Astrocyte (in vitro differentiated cells and primary cell): ENCODE measurements around the gene PRMT2. TPM values are rescaled to one million over a fixed set of nuclear protein-coding genes. Genes with fewer than 3 reads are reported as not detected.

Experiments used
- DNase-seq: peaks from one replicate; pipeline ENCODE4 v3.0.0-alpha.2; 2010; ENCODE audit warnings: low read depth
- FAIRE-seq: peaks from 2 replicates; lab custom pipeline; 2011; peaks lifted over from hg19 to GRCh38; lab: Jason Lieb, UNC
- H2AFZ ChIP-seq: 2 replicates; pipeline ENCODE4 v1.6.0; 2012; ENCODE audit warnings: low read depth, low read length, inconsistent platforms
- H3K27ac ChIP-seq: 2 replicates; pipeline ENCODE4 v1.5.1; 2011; ENCODE audit warnings: low read depth, low read length, inconsistent platforms
- H3K27me3 ChIP-seq: 2 replicates; pipeline ENCODE4 v1.6.0; 2011; ENCODE audit warnings: low read length, inconsistent platforms; ENCODE audit not compliant: insufficient read depth
- H3K36me3 ChIP-seq: 2 replicates; pipeline ENCODE4 v1.5.1; 2011; ENCODE audit warnings: low read length, inconsistent platforms; ENCODE audit not compliant: insufficient read depth
- H3K4me1 ChIP-seq: 2 replicates; pipeline ENCODE4 v1.5.1; 2011; ENCODE audit warnings: low read length, inconsistent platforms; ENCODE audit not compliant: insufficient read depth
- H3K4me2 ChIP-seq: 2 replicates; pipeline ENCODE4 v1.6.0; 2012; ENCODE audit warnings: low read length, inconsistent platforms
- H3K4me3 ChIP-seq: 2 replicates; pipeline ENCODE4 v1.5.1; 2011; ENCODE audit warnings: low read depth, mild to moderate bottlenecking, low read length, inconsistent platforms; ENCODE audit not compliant: insufficient read depth
- H3K79me2 ChIP-seq: 2 replicates; pipeline ENCODE4 v1.6.0; 2012; ENCODE audit warnings: mild to moderate bottlenecking, low read length, inconsistent platforms; ENCODE audit not compliant: insufficient read depth
- H3K9ac ChIP-seq: 2 replicates; pipeline ENCODE4 v1.6.0; 2012; ENCODE audit warnings: mild to moderate bottlenecking, low read length, inconsistent platforms
- H3K9me3 ChIP-seq: 2 replicates; pipeline ENCODE4 v1.5.1; 2012; ENCODE audit warnings: low read depth, mild to moderate bottlenecking, low read length, inconsistent platforms; ENCODE audit not compliant: insufficient read depth
- H4K20me1 ChIP-seq: 2 replicates; pipeline ENCODE4 v1.6.0; 2012; ENCODE audit warnings: low read length, inconsistent platforms; ENCODE audit not compliant: insufficient read depth
- H3K27ac Mint-ChIP-seq: one replicate; pipeline ENCODE4 v1.8.0; 2021; ENCODE audit warnings: mild to moderate bottlenecking, mixed read lengths; ENCODE audit not compliant: unreplicated experiment
- H3K27me3 Mint-ChIP-seq: one replicate; pipeline ENCODE4 v1.8.0; 2021; ENCODE audit warnings: low read depth, mixed read lengths; ENCODE audit not compliant: unreplicated experiment
- H3K36me3 Mint-ChIP-seq: one replicate; pipeline ENCODE4 v1.8.0; 2021; ENCODE audit warnings: low read depth, mixed read lengths; ENCODE audit not compliant: unreplicated experiment
- H3K4me1 Mint-ChIP-seq: one replicate; pipeline ENCODE4 v1.8.0; 2021; ENCODE audit warnings: low read depth, mixed read lengths; ENCODE audit not compliant: unreplicated experiment
- H3K4me3 Mint-ChIP-seq: one replicate; pipeline ENCODE4 v1.8.0; 2021; ENCODE audit warnings: mild to moderate bottlenecking, moderate library complexity, mixed read lengths; ENCODE audit not compliant: unreplicated experiment
- H3K9me3 Mint-ChIP-seq: one replicate; pipeline ENCODE4 v1.8.0; 2021; ENCODE audit warnings: mild to moderate bottlenecking, mixed read lengths; ENCODE audit not compliant: unreplicated experiment
- CTCF ChIP-seq: IDR thresholded peaks from 2 replicates; pipeline ENCODE4 v1.5.1; 2011; ENCODE audit warnings: low read depth, mild to moderate bottlenecking, inconsistent platforms, low read length, moderate library complexity; ENCODE audit not compliant: insufficient read depth
- EZH2 ChIP-seq: IDR thresholded peaks from 2 replicates; pipeline ENCODE4 v1.6.1; 2012; ENCODE audit warnings: mild to moderate bottlenecking, low read length, inconsistent platforms; ENCODE audit not compliant: insufficient read depth
- total RNA-seq: library from RNA; stranded (reverse); gene quantifications from 2 replicates; pipeline ENCODE4 v1.2.1, GENCODE V29; 2021

Gene PRMT2
- total RNA-seq, 1 donor from 2014 or later, result 106 TPM

GRCh38 chr21:46641656-46642055 lies 6.2 kb downstream of the PRMT2 start:
- Mint-ChIP-seq H3K27ac (no peak overlapping the region), H3K9me3 (no peaks in the 10 kb centered on the region), H3K4me3 (peak overlapping the region; percentile 43), H3K36me3 (peaks cover 32% of the 10 kb centered on the region), H3K4me1 (peaks cover 27% of the 10 kb centered on the region), H3K27me3 (no peaks in the 10 kb centered on the region)
- peaks cover 70% of the 10 kb centered on the region for H3K79me2 ChIP-seq
- peaks cover 71% of the 10 kb centered on the region for H4K20me1 ChIP-seq
- H2AFZ ChIP-seq, result no peak overlapping the region
- no peak overlapping the region for H3K4me2 ChIP-seq
- DNase-seq, result no peak
- no peaks in the 10 kb centered on the region for H3K9me3 ChIP-seq
- no peaks in the 10 kb centered on the region for H3K27me3 ChIP-seq
- TF ChIP-seq EZH2 (no peak), CTCF (no peak)
- H3K9ac ChIP-seq, result no peak overlapping the region
- peaks cover 36% of the 10 kb centered on the region for H3K36me3 ChIP-seq
- H3K27ac ChIP-seq, result no peak overlapping the region
- peaks cover 18% of the 10 kb centered on the region for H3K4me1 ChIP-seq
- FAIRE-seq, result no peak
- no peak overlapping the region for H3K4me3 ChIP-seq

GRCh38 chr21:46643379-46644177 lies 8.1 kb downstream of the PRMT2 start:
- Mint-ChIP-seq H3K4me3 (no peak overlapping the region), H3K27ac (no peak overlapping the region), H3K4me1 (peaks cover 12% of the 10 kb centered on the region), H3K36me3 (peaks cover 31% of the 10 kb centered on the region), H3K27me3 (no peaks in the 10 kb centered on the region), H3K9me3 (no peaks in the 10 kb centered on the region)
- Histone ChIP-seq H3K9ac (no peak overlapping the region), H3K27ac (no peak overlapping the region), H3K79me2 (peaks cover 69% of the 10 kb centered on the region), H3K27me3 (no peaks in the 10 kb centered on the region), H3K9me3 (no peaks in the 10 kb centered on the region), H3K4me3 (no peak overlapping the region), H3K4me2 (no peak overlapping the region), H2AFZ (no peak overlapping the region), H3K36me3 (peaks cover 48% of the 10 kb centered on the region), H4K20me1 (peaks cover 69% of the 10 kb centered on the region), H3K4me1 (peaks cover 4% of the 10 kb centered on the region)
- FAIRE-seq (no peak), DNase-seq (no peak)
- TF ChIP-seq EZH2 (no peak), CTCF (no peak)

GRCh38 chr21:46645840-46646239 lies 10.4 kb downstream of the PRMT2 start:
- Mint-ChIP-seq H3K9me3 (no peaks in the 10 kb centered on the region), H3K27me3 (no peaks in the 10 kb centered on the region), H3K4me3 (no peak overlapping the region), H3K36me3 (peaks cover 46% of the 10 kb centered on the region), H3K4me1 (peaks cover 5% of the 10 kb centered on the region), H3K27ac (no peak overlapping the region)
- TF ChIP-seq EZH2 (no peak), CTCF (no peak)
- peaks cover 64% of the 10 kb centered on the region for H3K36me3 ChIP-seq
- no peak overlapping the region for H2AFZ ChIP-seq
- DNase-seq, result no peak
- no peak overlapping the region for H3K4me3 ChIP-seq
- H3K9ac ChIP-seq, result no peak overlapping the region
- no peaks in the 10 kb centered on the region for H3K9me3 ChIP-seq
- H3K4me1 ChIP-seq, result peaks cover 4% of the 10 kb centered on the region
- FAIRE-seq, result no peak
- H3K4me2 ChIP-seq, result no peak overlapping the region
- H3K27ac ChIP-seq, result no peak overlapping the region
- H3K27me3 ChIP-seq, result no peaks in the 10 kb centered on the region
- peaks cover 71% of the 10 kb centered on the region for H3K79me2 ChIP-seq
- peaks cover 72% of the 10 kb centered on the region for H4K20me1 ChIP-seq
